ENCODE data around the gene OLFML2B.
A peak's percentile ranks its signal among the peaks of the same experiment; 100 is the strongest.
"Not testable (repeated sequence)": the region's sequence is repeated elsewhere in the genome, so short reads cannot be mapped to it uniquely, and the experiment has no call there.

Gene OLFML2B

GRCh38 chr1:162023547-162024501 lies at the start of gene OLFML2B:
Gene OLFML2B, minus strand, starts transcription at chr1:162023869. Its CDS starts 439 bp downstream, at chr1:162023430.
- Histone ChIP-seq H3K27me3 (ENCODE audit: control insufficient read depth in 1 of 2, insufficient read depth in 2 of 2, low read length in 2 of 2) (peaks cover 11 to 20% of the 10 kb centered on the region in 2 donors), H3K4me1 (ENCODE audit: control insufficient read depth, insufficient read depth, low read length) (peaks cover 19% of the 10 kb centered on the region), H3K4me3 (ENCODE audit: low read length in 2 of 2) (peak within 1 kb of the TSS; percentile 75 to 76), H3K36me3 (ENCODE audit: control insufficient read depth in 2 of 2, insufficient read depth in 2 of 2, low read length in 2 of 2) (no peaks in the 10 kb centered on the region), H3K27ac (ENCODE audit: low read length) (no peak within 1 kb of the TSS), H3K9ac (ENCODE audit: low read length in 2 of 2) (peak within 1 kb of the TSS in 1 of 2 donors; percentile 55), H3K9me3 (ENCODE audit: control insufficient read depth in 2 of 2, low read length in 2 of 2) (no peaks in the 10 kb centered on the region)

DNA sequence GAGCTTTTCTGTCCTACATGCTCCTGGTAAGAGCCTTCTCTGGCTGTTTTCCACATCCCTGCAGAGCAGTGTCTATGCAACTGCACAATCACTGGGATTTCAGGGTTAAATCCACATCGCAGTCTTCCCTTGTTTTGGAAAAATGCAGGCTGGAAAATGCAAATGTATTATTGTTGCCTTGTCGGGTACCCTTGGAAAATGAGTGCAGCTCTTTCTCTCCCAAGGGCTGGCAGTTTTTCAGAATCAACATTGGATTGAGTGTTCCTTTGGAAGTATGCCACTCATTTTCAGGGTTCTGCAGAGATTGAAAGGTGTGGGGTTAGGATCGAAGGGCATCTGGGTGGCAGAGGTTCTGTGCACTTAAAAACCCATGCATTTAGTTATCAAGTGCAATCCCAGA lies 49.1 kb upstream of the OLFML2B start:
- Histone ChIP-seq H3K36me3 (ENCODE audit: control insufficient read depth in 2 of 2, insufficient read depth in 2 of 2, low read length in 2 of 2) (no peaks in the 10 kb centered on the region), H3K4me1 (ENCODE audit: control insufficient read depth, insufficient read depth, low read length) (peaks cover 23% of the 10 kb centered on the region), H3K9me3 (ENCODE audit: control insufficient read depth in 2 of 2, low read length in 2 of 2) (peaks cover 0 to 6% of the 10 kb centered on the region in 2 donors), H3K27me3 (ENCODE audit: control insufficient read depth in 1 of 2, insufficient read depth in 2 of 2, low read length in 2 of 2) (peaks cover 2 to 5% of the 10 kb centered on the region in 2 donors), H3K4me3 (ENCODE audit: low read length in 2 of 2) (no peak overlapping the region), H3K27ac (ENCODE audit: low read length) (no peak overlapping the region), H3K9ac (ENCODE audit: low read length in 2 of 2) (no peak overlapping the region)

GRCh38 chr1:162070825-162071224 lies 47.2 kb upstream of the OLFML2B start:
- Histone ChIP-seq H3K36me3 (ENCODE audit: control insufficient read depth in 2 of 2, insufficient read depth in 2 of 2, low read length in 2 of 2) (no peaks in the 10 kb centered on the region), H3K4me3 (ENCODE audit: low read length in 2 of 2) (peak overlapping the region; percentile 73 to 84), H3K4me1 (ENCODE audit: control insufficient read depth, insufficient read depth, low read length) (peaks cover 23% of the 10 kb centered on the region), H3K27me3 (ENCODE audit: control insufficient read depth in 1 of 2, insufficient read depth in 2 of 2, low read length in 2 of 2) (peaks cover 2 to 5% of the 10 kb centered on the region in 2 donors), H3K9ac (ENCODE audit: low read length in 2 of 2) (no peak overlapping the region), H3K9me3 (ENCODE audit: control insufficient read depth in 2 of 2, low read length in 2 of 2) (peaks cover 0 to 6% of the 10 kb centered on the region in 2 donors), H3K27ac (ENCODE audit: low read length) (no peak overlapping the region)

- peak overlapping the region in 1 of 2 donors; percentile 17 for H3K9ac ChIP-seq (ENCODE audit: low read length in 2 of 2)
- peak overlapping the region; percentile 73 to 84 for H3K4me3 ChIP-seq (ENCODE audit: low read length in 2 of 2)
- peaks cover 2 to 5% of the 10 kb centered on the region in 2 donors for H3K27me3 ChIP-seq (ENCODE audit: control insufficient read depth in 1 of 2, insufficient read depth in 2 of 2, low read length in 2 of 2)
- H3K9me3 ChIP-seq (ENCODE audit: control insufficient read depth in 2 of 2, low read length in 2 of 2): peaks cover 0 to 6% of the 10 kb centered on the region in 2 donors
- no peaks in the 10 kb centered on the region for H3K36me3 ChIP-seq (ENCODE audit: control insufficient read depth in 2 of 2, insufficient read depth in 2 of 2, low read length in 2 of 2)
- H3K27ac ChIP-seq (ENCODE audit: low read length): no peak overlapping the region
- peaks cover 23% of the 10 kb centered on the region for H3K4me1 ChIP-seq (ENCODE audit: control insufficient read depth, insufficient read depth, low read length)
Observed at GRCh38 chr1:162070094-162070748, 46.6 kb upstream of the OLFML2B start.

DNA sequence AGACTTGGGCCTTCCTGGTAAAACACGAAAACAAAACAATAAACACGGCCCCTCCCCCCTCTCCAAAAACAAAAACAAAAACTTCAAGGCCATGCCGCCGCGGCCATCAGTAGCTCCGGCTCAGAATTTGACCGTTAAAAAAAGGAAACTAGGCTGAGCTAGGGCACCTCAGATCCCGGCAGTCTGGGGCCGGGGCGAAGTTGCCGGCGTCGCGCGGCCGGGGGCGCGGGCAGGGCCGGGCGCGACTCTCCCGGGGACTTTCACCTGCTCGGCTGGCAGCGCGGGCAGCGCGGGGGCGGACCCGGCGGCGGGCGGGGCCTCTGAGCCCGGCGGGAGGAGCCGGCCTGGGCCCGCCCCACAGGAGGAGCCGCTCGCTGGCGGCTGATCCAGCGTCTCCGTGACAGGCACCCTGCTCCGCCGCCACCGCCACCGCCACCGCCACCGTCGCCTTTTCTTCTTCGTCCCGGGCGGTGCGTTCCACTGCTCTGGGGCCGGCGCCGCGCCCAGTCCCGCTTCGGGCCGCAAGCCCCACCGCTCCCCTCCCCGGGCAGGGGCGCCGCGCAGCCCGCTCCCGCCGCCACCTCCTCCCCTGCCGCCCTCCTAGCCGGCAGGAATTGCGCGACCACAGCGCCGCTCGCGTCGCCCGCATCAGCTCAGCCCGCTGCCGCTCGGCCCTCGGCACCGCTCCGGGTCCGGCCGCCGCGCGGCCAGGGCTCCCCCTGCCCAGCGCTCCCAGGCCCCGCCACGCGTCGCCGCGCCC lies 45.8 kb upstream of the OLFML2B start, which contains the start of gene NOS1AP:
Gene NOS1AP (plus strand): TSS at position 358 of the 760 bp plus-strand sequence. CDS start 487 bp downstream, outside the sequence.
- peak within 1 kb of the TSS; percentile 17 to 62 for H3K9ac ChIP-seq (ENCODE audit: low read length in 2 of 2)
- peak within 1 kb of the TSS; percentile 73 to 84 for H3K4me3 ChIP-seq (ENCODE audit: low read length in 2 of 2)
- no peak within 1 kb of the TSS for H3K27ac ChIP-seq (ENCODE audit: low read length)
- no peaks in the 10 kb centered on the region for H3K36me3 ChIP-seq (ENCODE audit: control insufficient read depth in 2 of 2, insufficient read depth in 2 of 2, low read length in 2 of 2)
- H3K4me1 ChIP-seq (ENCODE audit: control insufficient read depth, insufficient read depth, low read length): peaks cover 23% of the 10 kb centered on the region
- peaks cover 2 to 5% of the 10 kb centered on the region in 2 donors for H3K27me3 ChIP-seq (ENCODE audit: control insufficient read depth in 1 of 2, insufficient read depth in 2 of 2, low read length in 2 of 2)
- peaks cover 0 to 5% of the 10 kb centered on the region in 2 donors for H3K9me3 ChIP-seq (ENCODE audit: control insufficient read depth in 2 of 2, low read length in 2 of 2)

DNA sequence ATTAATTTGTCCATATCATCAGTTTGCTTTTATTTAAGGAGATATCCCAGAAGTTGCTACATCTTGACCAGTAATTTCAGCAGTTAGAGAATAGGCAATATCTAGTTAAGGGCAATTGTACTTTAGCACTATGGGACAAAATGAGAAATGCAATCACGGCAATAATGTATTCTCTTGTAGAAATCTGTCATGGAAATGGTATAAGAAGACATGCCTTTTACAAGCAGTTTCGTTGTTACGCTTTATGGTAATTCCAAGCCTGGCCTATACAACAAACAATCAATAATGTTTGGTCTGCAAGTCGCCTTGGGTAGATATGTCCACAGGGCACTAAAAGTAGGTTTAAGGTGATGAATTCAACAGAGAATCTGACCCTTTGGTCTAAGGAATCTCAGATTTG lies 44.6 kb upstream of the OLFML2B start:
- peaks cover 23% of the 10 kb centered on the region for H3K4me1 ChIP-seq (ENCODE audit: control insufficient read depth, insufficient read depth, low read length)
- H3K27me3 ChIP-seq (ENCODE audit: control insufficient read depth in 1 of 2, insufficient read depth in 2 of 2, low read length in 2 of 2): peaks cover 2 to 5% of the 10 kb centered on the region in 2 donors
- H3K9me3 ChIP-seq (ENCODE audit: control insufficient read depth in 2 of 2, low read length in 2 of 2): no peaks in the 10 kb centered on the region
- no peaks in the 10 kb centered on the region for H3K36me3 ChIP-seq (ENCODE audit: control insufficient read depth in 2 of 2, insufficient read depth in 2 of 2, low read length in 2 of 2)
- no peak overlapping the region for H3K9ac ChIP-seq (ENCODE audit: low read length in 2 of 2)
- no peak overlapping the region for H3K27ac ChIP-seq (ENCODE audit: low read length)
- no peak overlapping the region for H3K4me3 ChIP-seq (ENCODE audit: low read length in 2 of 2)

DNA sequence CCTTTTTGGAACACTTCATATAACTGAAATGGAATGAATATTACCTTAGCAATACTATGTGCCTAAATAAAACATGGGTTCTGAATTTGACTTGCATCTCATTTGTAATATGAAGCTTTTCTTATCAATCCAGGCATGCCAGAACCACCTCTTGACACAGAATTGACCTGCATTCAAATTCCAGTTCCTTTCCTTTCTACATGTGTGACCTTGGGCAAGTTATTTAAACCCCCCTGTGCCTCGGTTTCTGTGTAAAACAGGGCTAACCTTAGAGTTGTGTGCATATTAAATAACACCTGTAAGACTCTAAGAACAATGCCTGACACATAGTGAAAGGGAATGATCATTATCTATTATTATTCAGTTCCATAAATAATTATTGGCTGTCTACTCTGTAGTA lies 43.8 kb upstream of the OLFML2B start:
- no peaks in the 10 kb centered on the region for H3K9me3 ChIP-seq (ENCODE audit: control insufficient read depth in 2 of 2, low read length in 2 of 2)
- no peaks in the 10 kb centered on the region for H3K36me3 ChIP-seq (ENCODE audit: control insufficient read depth in 2 of 2, insufficient read depth in 2 of 2, low read length in 2 of 2)
- H3K4me1 ChIP-seq (ENCODE audit: control insufficient read depth, insufficient read depth, low read length): peaks cover 19% of the 10 kb centered on the region
- H3K27me3 ChIP-seq (ENCODE audit: control insufficient read depth in 1 of 2, insufficient read depth in 2 of 2, low read length in 2 of 2): peaks cover 2 to 5% of the 10 kb centered on the region in 2 donors
- H3K9ac ChIP-seq (ENCODE audit: low read length in 2 of 2): no peak overlapping the region
- H3K4me3 ChIP-seq (ENCODE audit: low read length in 2 of 2): no peak overlapping the region
- no peak overlapping the region for H3K27ac ChIP-seq (ENCODE audit: low read length)

GRCh38 chr1:162066836-162067235 lies 43.2 kb upstream of the OLFML2B start:
- H3K27ac ChIP-seq (ENCODE audit: low read length); H3K27me3 ChIP-seq (ENCODE audit: control insufficient read depth in 1 of 2, insufficient read depth in 2 of 2, low read length in 2 of 2); H3K9me3 ChIP-seq (ENCODE audit: control insufficient read depth in 2 of 2, low read length in 2 of 2); H3K4me3 ChIP-seq (ENCODE audit: low read length in 2 of 2); H3K9ac ChIP-seq (ENCODE audit: low read length in 2 of 2); H3K36me3 ChIP-seq (ENCODE audit: control insufficient read depth in 2 of 2, insufficient read depth in 2 of 2, low read length in 2 of 2): not testable (repeated sequence)
- H3K4me1 ChIP-seq (ENCODE audit: control insufficient read depth, insufficient read depth, low read length): peaks cover 19% of the 10 kb centered on the region

- Histone ChIP-seq H3K27ac (ENCODE audit: low read length) (no peak overlapping the region), H3K36me3 (ENCODE audit: control insufficient read depth in 2 of 2, insufficient read depth in 2 of 2, low read length in 2 of 2) (no peaks in the 10 kb centered on the region), H3K9me3 (ENCODE audit: control insufficient read depth in 2 of 2, low read length in 2 of 2) (no peaks in the 10 kb centered on the region), H3K9ac (ENCODE audit: low read length in 2 of 2) (no peak overlapping the region), H3K27me3 (ENCODE audit: control insufficient read depth in 1 of 2, insufficient read depth in 2 of 2, low read length in 2 of 2) (no peaks in the 10 kb centered on the region), H3K4me3 (ENCODE audit: low read length in 2 of 2) (no peak overlapping the region), H3K4me1 (ENCODE audit: control insufficient read depth, insufficient read depth, low read length) (peaks cover 8% of the 10 kb centered on the region)
Observed at GRCh38 chr1:162065016-162065415, 41.3 kb upstream of the OLFML2B start.

DNA sequence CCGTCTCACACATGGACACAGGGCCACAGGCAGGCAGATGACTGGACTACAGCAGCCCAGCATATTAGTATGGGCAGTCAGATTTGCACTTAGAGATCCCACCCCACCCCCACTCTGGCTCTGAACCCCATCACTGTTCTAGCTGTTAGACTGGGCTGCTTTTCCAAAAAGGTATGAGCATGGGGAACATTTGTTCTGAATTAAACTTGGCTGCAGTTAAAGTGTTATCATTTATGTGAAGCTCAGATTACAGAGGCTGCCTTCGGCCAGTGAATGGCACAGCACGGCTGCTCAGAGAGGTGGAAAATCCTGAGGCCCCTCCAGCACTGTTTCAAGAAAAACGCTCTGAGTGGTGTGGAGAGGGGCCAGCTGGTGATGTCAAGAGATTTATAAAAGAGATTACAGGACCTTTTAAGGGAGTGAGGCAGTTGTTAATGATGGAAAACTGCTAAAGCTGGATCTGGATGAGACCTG lies 38.9 kb upstream of the OLFML2B start:
- Histone ChIP-seq H3K9ac (ENCODE audit: low read length in 2 of 2) (no peak overlapping the region), H3K27me3 (ENCODE audit: control insufficient read depth in 1 of 2, insufficient read depth in 2 of 2, low read length in 2 of 2) (no peaks in the 10 kb centered on the region), H3K9me3 (ENCODE audit: control insufficient read depth in 2 of 2, low read length in 2 of 2) (no peaks in the 10 kb centered on the region), H3K4me3 (ENCODE audit: low read length in 2 of 2) (no peak overlapping the region), H3K27ac (ENCODE audit: low read length) (no peak overlapping the region), H3K36me3 (ENCODE audit: control insufficient read depth in 2 of 2, insufficient read depth in 2 of 2, low read length in 2 of 2) (no peaks in the 10 kb centered on the region), H3K4me1 (ENCODE audit: control insufficient read depth, insufficient read depth, low read length) (no peaks in the 10 kb centered on the region)
